PC-3 (cell line): Measurements from ENCODE around the gene BBLN.

ENCODE experiments used
- EZH2 ChIP-seq: fragments of 300-600 bp; sonication (generic); IDR thresholded peaks from one replicate; pipeline ENCODE4 v1.6.1; 2017; ENCODE audit warnings: antibody characterized with exemption, mild to moderate bottlenecking, low read length; ENCODE audit not compliant: unreplicated experiment
- EZH2phosphoT487 ChIP-seq: fragments of 300-600 bp; sonication (generic); IDR thresholded peaks from 2 replicates; pipeline ENCODE4 v1.6.1; 2018; ENCODE audit warnings: mild to moderate bottlenecking, antibody characterized with exemption, low read length, borderline replicate concordance
- TF ChIP-seq, protein P1 (sequence below): fragments of 300-600 bp; sonication (generic); conservative IDR thresholded peaks from 2 replicates; pipeline ENCODE4 v1.5.1; 2017; ENCODE audit warnings: antibody characterized with exemption, low read depth, mild to moderate bottlenecking, low read length

GRCh38 chr9:128175726-128176125 is 15.7 kb downstream of the BBLN start:
- TF ChIP-seq, protein P1, sequence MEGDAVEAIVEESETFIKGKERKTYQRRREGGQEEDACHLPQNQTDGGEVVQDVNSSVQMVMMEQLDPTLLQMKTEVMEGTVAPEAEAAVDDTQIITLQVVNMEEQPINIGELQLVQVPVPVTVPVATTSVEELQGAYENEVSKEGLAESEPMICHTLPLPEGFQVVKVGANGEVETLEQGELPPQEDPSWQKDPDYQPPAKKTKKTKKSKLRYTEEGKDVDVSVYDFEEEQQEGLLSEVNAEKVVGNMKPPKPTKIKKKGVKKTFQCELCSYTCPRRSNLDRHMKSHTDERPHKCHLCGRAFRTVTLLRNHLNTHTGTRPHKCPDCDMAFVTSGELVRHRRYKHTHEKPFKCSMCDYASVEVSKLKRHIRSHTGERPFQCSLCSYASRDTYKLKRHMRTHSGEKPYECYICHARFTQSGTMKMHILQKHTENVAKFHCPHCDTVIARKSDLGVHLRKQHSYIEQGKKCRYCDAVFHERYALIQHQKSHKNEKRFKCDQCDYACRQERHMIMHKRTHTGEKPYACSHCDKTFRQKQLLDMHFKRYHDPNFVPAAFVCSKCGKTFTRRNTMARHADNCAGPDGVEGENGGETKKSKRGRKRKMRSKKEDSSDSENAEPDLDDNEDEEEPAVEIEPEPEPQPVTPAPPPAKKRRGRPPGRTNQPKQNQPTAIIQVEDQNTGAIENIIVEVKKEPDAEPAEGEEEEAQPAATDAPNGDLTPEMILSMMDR = no peak
- TF ChIP-seq EZH2 (no peak), EZH2phosphoT487 (no peak)
